H1 (cell line): ENCODE data around the gene OXLD1. TPM values are rescaled to one million over a fixed set of nuclear protein-coding genes. Genes with fewer than 3 reads are reported as not detected.

Source experiments
- microRNA-seq, 2 experiments: library from miRNA; unstranded; fragments of <30 nt; microRNA quantifications; one replicate each; pipeline versions ENCODE4 to v1.2.0, GENCODE V29; 2016 to 2020; ENCODE audit warnings: borderline microRNAs expressed in 2 of 2, borderline number of aligned reads in 2 of 2, borderline replicate concordance in 1 of 2
- polyA plus RNA-seq, 7 experiments: library from polyadenylated mRNA; depleted of rRNA in 3 of 7; stranded (reverse) in 5 of 7; unstranded in 2 of 7; fragments of >200 nt in 5 of 7; fragments of 200-250 nt in 2 of 7; gene quantifications; 1 replicate in 5 of 7; 2 replicates in 1 of 7; 4 replicates in 1 of 7; pipeline versions ENCODE4 v1.2.1 to v1.2.3, GENCODE V29; 2011 to 2013; ENCODE audit warnings: missing spikeins in 2 of 7, mixed read lengths in 2 of 7
- small RNA-seq: library from polyadenylated mRNA; stranded (forward); fragments of <200 nt; extraction: miRNeasy Mini kit (QIAGEN cat#:217004); gene quantifications from one replicate; pipeline ENCODE3, GENCODE V24; 2013; ENCODE audit not compliant: insufficient read depth
- total RNA-seq: library from RNA; stranded (reverse); fragmentation: NEBNext Ultra II Directional; extraction: Animal tissue kit (Norgen Biotek cat#: 25700); gene quantifications from 2 replicates; pipeline ENCODE4 v1.2.1, GENCODE V29; 2021

OXLD1 gene
- total and polyA plus RNA-seq, 2 of the 8 experiments (the other 6 are each of a cell fraction or from before 2014, with no cell fraction given) = 41.5 to 61.9 TPM

Small RNAs within 50 kb of the gene (microRNA-seq; reads per million reads assigned to microRNA genes)
- 0 reads per million in 2 experiments for gene MIR6786

Small RNAs within 50 kb of the gene (small RNA-seq; reads per million reads assigned to genes)
- not detected for gene MIR6786

Other genes with a start within 250 kb of the OXLD1 start
- gene ACTG1, start 153.8 kb downstream of the OXLD1 start, total RNA-seq = 3,535 and 3,691 TPM in 2 replicates
- gene ACTG1, start 153.8 kb downstream of the OXLD1 start, polyA plus RNA-seq (2011; rRNA removed) = 5,010 and 7,420 TPM in 2 replicates
- 0.30 TPM in 1 of 2 replicates, not detected in the other for gene FSCN2, start 138.2 kb downstream of the OXLD1 start, total RNA-seq
- gene FSCN2, start 138.2 kb downstream of the OXLD1 start, polyA plus RNA-seq (2011; rRNA removed) = 0.18 and 0.44 TPM in 2 replicates
- 37.9 and 41.8 TPM in 2 replicates for gene FAAP100, start 114.3 kb downstream of the OXLD1 start, total RNA-seq
- 23.2 and 33.1 TPM in 2 replicates for gene FAAP100, start 114.3 kb downstream of the OXLD1 start, polyA plus RNA-seq (2011; rRNA removed)
- gene NPLOC4, start 29.5 kb downstream of the OXLD1 start, total RNA-seq = 79.8 and 92.7 TPM in 2 replicates
- gene NPLOC4, start 29.5 kb downstream of the OXLD1 start, polyA plus RNA-seq (2011; rRNA removed) = 70.7 and 75.0 TPM in 2 replicates
- 0.96 and 0.99 TPM in 2 replicates for gene TSPAN10, start 29.4 kb downstream of the OXLD1 start, total RNA-seq
- 0.83 and 1.1 TPM in 2 replicates for gene TSPAN10, start 29.4 kb downstream of the OXLD1 start, polyA plus RNA-seq (2011; rRNA removed)
- gene PDE6G, start 10.1 kb downstream of the OXLD1 start, total RNA-seq = 5.8 and 6.4 TPM in 2 replicates
- gene PDE6G, start 10.1 kb downstream of the OXLD1 start, polyA plus RNA-seq (2011; rRNA removed) = 12.9 and 15.1 TPM in 2 replicates
- gene CCDC137, start 132 bp upstream of the OXLD1 start, total RNA-seq = 38.6 and 39.8 TPM in 2 replicates
- 17.6 and 23.3 TPM in 2 replicates for gene CCDC137, start 132 bp upstream of the OXLD1 start, polyA plus RNA-seq (2011; rRNA removed)
- gene ARL16, start 17.2 kb upstream of the OXLD1 start, total RNA-seq = 37.0 and 41.8 TPM in 2 replicates
- 60.8 and 64.2 TPM in 2 replicates for gene ARL16, start 17.2 kb upstream of the OXLD1 start, polyA plus RNA-seq (2011; rRNA removed)
- 78.8 and 80.8 TPM in 2 replicates for gene HGS, start 17.4 kb upstream of the OXLD1 start, total RNA-seq
- gene HGS, start 17.4 kb upstream of the OXLD1 start, polyA plus RNA-seq (2011; rRNA removed) = 99.7 and 144 TPM in 2 replicates
- 120 and 131 TPM in 2 replicates for gene MRPL12, start 36.8 kb upstream of the OXLD1 start, total RNA-seq
- 141 and 190 TPM in 2 replicates for gene MRPL12, start 36.8 kb upstream of the OXLD1 start, polyA plus RNA-seq (2011; rRNA removed)
- gene SLC25A10, start 45.7 kb upstream of the OXLD1 start, total RNA-seq = 22.2 and 25.3 TPM in 2 replicates
- gene SLC25A10, start 45.7 kb upstream of the OXLD1 start, polyA plus RNA-seq (2011; rRNA removed) = 43.0 and 60.9 TPM in 2 replicates
- gene GCGR, start 137.5 kb upstream of the OXLD1 start, total RNA-seq = 0.56 and 0.61 TPM in 2 replicates
- gene GCGR, start 137.5 kb upstream of the OXLD1 start, polyA plus RNA-seq (2011; rRNA removed) = 0.44 and 0.60 TPM in 2 replicates
- gene MCRIP1, start 166.7 kb upstream of the OXLD1 start, total RNA-seq = 103 and 115 TPM in 2 replicates
- gene MCRIP1, start 166.7 kb upstream of the OXLD1 start, polyA plus RNA-seq (2011; rRNA removed) = 151 and 250 TPM in 2 replicates
- not detected in 2 replicates for gene PPP1R27, start 168.4 kb upstream of the OXLD1 start, total RNA-seq
- gene PPP1R27, start 168.4 kb upstream of the OXLD1 start, polyA plus RNA-seq (2011; rRNA removed) = 0.27 and 0.30 TPM in 2 replicates
- 374 and 379 TPM in 2 replicates for gene P4HB, start 193.9 kb upstream of the OXLD1 start, total RNA-seq
- gene P4HB, start 193.9 kb upstream of the OXLD1 start, polyA plus RNA-seq (2011; rRNA removed) = 41.4 and 66.6 TPM in 2 replicates
- 217 and 246 TPM in 2 replicates for gene ARHGDIA, start 204.7 kb upstream of the OXLD1 start, total RNA-seq
- 62.4 and 155 TPM in 2 replicates for gene ARHGDIA, start 204.7 kb upstream of the OXLD1 start, polyA plus RNA-seq (2011; rRNA removed)
- 186 and 191 TPM in 2 replicates for gene ALYREF, start 225.0 kb upstream of the OXLD1 start, total RNA-seq
- gene ALYREF, start 225.0 kb upstream of the OXLD1 start, polyA plus RNA-seq (2011; rRNA removed) = 83.8 and 118 TPM in 2 replicates
- gene ANAPC11, start 225.1 kb upstream of the OXLD1 start, total RNA-seq = 176 and 182 TPM in 2 replicates
- gene ANAPC11, start 225.1 kb upstream of the OXLD1 start, polyA plus RNA-seq (2011; rRNA removed) = 963 and 1,221 TPM in 2 replicates
- 0.80 and 1.5 TPM in 2 replicates for gene NPB, start 235.6 kb upstream of the OXLD1 start, total RNA-seq
- gene NPB, start 235.6 kb upstream of the OXLD1 start, polyA plus RNA-seq (2011; rRNA removed) = 2.5 and 3.9 TPM in 2 replicates
- gene PCYT2, start 244.8 kb upstream of the OXLD1 start, total RNA-seq = 29.9 and 31.0 TPM in 2 replicates
- gene PCYT2, start 244.8 kb upstream of the OXLD1 start, polyA plus RNA-seq (2011; rRNA removed) = 31.3 and 37.7 TPM in 2 replicates